Bronchial smooth muscle cell (primary cell): ENCODE measurements around the gene CD58. TPM values are rescaled to one million over a fixed set of nuclear protein-coding genes. Genes with fewer than 3 reads are reported as not detected.

Experiments used
- total RNA-seq: library from RNA; depleted of rRNA; stranded (reverse); fragments of >200 nt; gene quantifications from 2 replicates; pipeline ENCODE4 v1.2.1, GENCODE V29; 2014

Gene CD58, protein sequence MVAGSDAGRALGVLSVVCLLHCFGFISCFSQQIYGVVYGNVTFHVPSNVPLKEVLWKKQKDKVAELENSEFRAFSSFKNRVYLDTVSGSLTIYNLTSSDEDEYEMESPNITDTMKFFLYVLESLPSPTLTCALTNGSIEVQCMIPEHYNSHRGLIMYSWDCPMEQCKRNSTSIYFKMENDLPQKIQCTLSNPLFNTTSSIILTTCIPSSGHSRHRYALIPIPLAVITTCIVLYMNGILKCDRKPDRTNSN
- total RNA-seq, result 4.1 and 5.4 TPM in 2 replicates

DNA sequence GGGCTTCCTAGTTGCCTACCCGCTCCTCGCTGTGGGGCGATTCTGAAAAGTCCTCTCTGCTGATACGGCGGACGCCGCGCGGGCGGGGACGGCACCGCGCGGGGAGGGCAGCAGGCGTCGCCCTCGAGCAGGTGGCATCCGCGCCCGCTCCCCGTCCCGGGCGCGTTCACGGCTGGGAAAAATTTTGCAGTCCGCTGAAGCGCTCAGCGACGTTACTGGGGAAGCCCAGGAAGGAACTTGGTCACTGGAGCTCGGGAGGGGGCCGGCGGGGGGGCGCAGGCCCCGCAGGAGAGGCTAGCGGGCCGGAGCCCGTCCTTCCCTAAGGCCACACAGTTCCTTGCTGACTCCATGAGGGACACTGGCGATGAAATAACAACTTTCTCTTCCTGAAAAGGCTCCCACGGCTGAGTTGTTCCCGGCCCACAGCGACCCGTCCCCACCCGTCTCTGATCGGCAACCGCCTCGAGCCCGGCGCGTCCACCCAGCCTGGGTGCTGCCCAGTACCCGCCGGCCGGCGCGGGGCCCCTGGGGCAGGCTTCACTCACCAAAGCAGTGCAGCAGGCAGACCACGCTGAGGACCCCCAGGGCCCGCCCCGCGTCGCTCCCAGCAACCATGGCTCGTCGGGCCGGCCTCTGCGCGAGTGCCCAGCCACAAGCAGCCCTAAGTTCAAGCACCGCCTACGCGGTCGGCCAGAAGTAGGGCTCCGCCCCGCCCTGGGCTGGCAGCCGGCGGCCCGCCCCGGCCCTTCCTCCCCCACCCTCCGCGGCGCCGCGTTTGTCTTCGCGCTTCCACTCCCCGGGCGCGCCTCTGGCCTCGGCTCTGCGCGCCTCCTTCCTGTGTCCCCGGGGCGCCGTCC lies at the start of gene CD58:
Gene CD58 (minus strand): TSS at position 669 of the 857 bp plus-strand sequence. CDS start 54 bp downstream, at position 615.

Other genes starting within 250 kb of the CD58 start
- 69.0 and 101 TPM in 2 replicates for gene ATP1A1, start 197.8 kb downstream of the CD58 start, total RNA-seq
- gene IGSF3, start 96.7 kb upstream of the CD58 start, total RNA-seq, result under 0.01 and 0.26 TPM in 2 replicates
- not detected in 2 replicates for gene CD2, start 183.4 kb upstream of the CD58 start, total RNA-seq